ENCODE data around the gene EML5.

EML5 gene

DNA sequence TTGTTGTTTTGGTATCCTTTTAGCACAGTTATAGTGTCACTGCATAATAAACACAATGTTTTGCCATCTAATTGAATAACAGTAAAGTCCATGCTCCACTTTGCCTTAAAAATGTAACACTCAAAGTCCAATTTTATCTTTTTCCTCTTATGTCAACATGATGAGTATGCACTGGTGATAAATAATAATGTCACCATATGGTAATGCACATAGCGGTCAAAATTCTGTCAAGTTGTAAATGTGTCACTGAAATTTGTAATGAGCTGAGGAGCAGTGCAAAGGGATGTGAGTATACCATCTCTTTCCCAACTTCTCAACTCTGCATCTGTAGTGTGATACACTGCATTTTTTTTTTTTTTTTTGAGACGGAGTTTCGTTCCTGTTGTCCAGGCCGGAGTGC lies 65.7 kb downstream of the EML5 start:
- Histone ChIP-seq H3K4me3 (ENCODE audit: extremely low read depth, insufficient read depth, low read length, poor library complexity, severe bottlenecking) (no peak overlapping the region), H3K27ac (ENCODE audit: low read depth, low read length, severe bottlenecking) (no peak overlapping the region), H3K36me3 (ENCODE audit: control insufficient read depth, insufficient read depth, low read length) (no peaks in the 10 kb centered on the region), H3K9me3 (ENCODE audit: control insufficient read depth, low read length) (no peaks in the 10 kb centered on the region), H3K4me1 (ENCODE audit: control insufficient read depth, insufficient read depth, low read length, poor library complexity, severe bottlenecking) (no peaks in the 10 kb centered on the region)
- WGBS, 2 experiments (ENCODE audit: insufficient coverage in 2 of 2): no CpG with 5 or more reads among the region's 4 CpGs

DNA sequence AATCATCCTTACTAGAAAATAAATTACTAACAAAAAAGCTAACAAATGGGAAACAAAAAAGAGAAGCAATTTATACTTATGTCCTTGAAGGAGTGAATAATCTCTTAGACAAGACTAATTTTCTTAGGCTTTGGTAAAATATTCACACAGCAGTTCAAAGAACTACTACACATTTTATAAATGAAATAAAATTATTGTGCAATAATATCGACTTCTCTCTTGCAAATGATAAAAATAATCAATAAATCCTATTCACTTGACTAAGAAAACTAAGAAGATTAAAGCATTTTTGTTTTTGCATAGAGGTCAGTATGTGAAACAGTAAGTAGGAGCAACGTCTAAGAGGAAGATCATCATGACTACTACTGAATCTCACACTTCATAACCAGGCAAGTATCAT lies 82.0 kb downstream of the EML5 start:
- WGBS, 2 experiments (ENCODE audit: insufficient coverage in 2 of 2): no CpG with 5 or more reads among the region's 2 CpGs
- Histone ChIP-seq H3K9me3 (ENCODE audit: control insufficient read depth, low read length) (no peaks in the 10 kb centered on the region), H3K27ac (ENCODE audit: low read depth, low read length, severe bottlenecking) (no peak overlapping the region), H3K4me1 (ENCODE audit: control insufficient read depth, insufficient read depth, low read length, poor library complexity, severe bottlenecking) (no peaks in the 10 kb centered on the region), H3K4me3 (ENCODE audit: extremely low read depth, insufficient read depth, low read length, poor library complexity, severe bottlenecking) (no peak overlapping the region), H3K36me3 (ENCODE audit: control insufficient read depth, insufficient read depth, low read length) (no peaks in the 10 kb centered on the region)

GRCh38 chr14:88707088-88707487 lies 85.7 kb downstream of the EML5 start:
- no peak overlapping the region for H3K4me3 ChIP-seq (ENCODE audit: extremely low read depth, insufficient read depth, low read length, poor library complexity, severe bottlenecking)
- WGBS, 2 experiments (ENCODE audit: insufficient coverage in 2 of 2): no CpG with 5 or more reads among the region's 1 CpG

GRCh38 chr14:88706425-88706824 lies 86.3 kb downstream of the EML5 start:
- Histone ChIP-seq H3K9me3 (ENCODE audit: control insufficient read depth, low read length) (no peaks in the 10 kb centered on the region), H3K4me3 (ENCODE audit: extremely low read depth, insufficient read depth, low read length, poor library complexity, severe bottlenecking) (no peak overlapping the region), H3K27ac (ENCODE audit: low read depth, low read length, severe bottlenecking) (no peak overlapping the region), H3K4me1 (ENCODE audit: control insufficient read depth, insufficient read depth, low read length, poor library complexity, severe bottlenecking) (no peaks in the 10 kb centered on the region), H3K36me3 (ENCODE audit: control insufficient read depth, insufficient read depth, low read length) (no peaks in the 10 kb centered on the region)

More at GRCh38 chr14:88707088-88707487, 85.7 kb downstream of the EML5 start:
- no peaks in the 10 kb centered on the region for H3K9me3 ChIP-seq (ENCODE audit: control insufficient read depth, low read length)
- no peaks in the 10 kb centered on the region for H3K36me3 ChIP-seq (ENCODE audit: control insufficient read depth, insufficient read depth, low read length)
- no peaks in the 10 kb centered on the region for H3K4me1 ChIP-seq (ENCODE audit: control insufficient read depth, insufficient read depth, low read length, poor library complexity, severe bottlenecking)
- H3K27ac ChIP-seq (ENCODE audit: low read depth, low read length, severe bottlenecking): no peak overlapping the region

DNA sequence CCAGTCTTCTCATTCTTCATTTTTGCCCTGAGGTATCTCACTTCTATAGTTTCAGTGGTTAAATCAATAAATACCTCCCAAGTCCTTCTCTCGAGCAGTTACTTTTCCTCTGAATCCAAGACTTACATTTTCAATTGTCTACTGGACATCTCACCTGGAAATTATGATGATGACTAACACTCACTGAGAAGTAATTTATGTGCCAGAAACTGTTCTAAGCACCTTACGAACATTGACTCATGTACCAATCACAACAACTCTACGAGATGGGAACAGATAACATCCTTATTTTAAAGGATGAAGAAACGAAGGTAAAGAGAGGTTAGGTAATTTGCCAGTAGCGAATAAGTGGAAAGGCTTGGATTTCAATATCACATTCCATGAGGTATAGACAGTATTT lies 94.1 kb downstream of the EML5 start:
- H3K4me3 ChIP-seq (ENCODE audit: extremely low read depth, insufficient read depth, low read length, poor library complexity, severe bottlenecking): no peak overlapping the region
- H3K9me3 ChIP-seq (ENCODE audit: control insufficient read depth, low read length): no peaks in the 10 kb centered on the region
- no peaks in the 10 kb centered on the region for H3K36me3 ChIP-seq (ENCODE audit: control insufficient read depth, insufficient read depth, low read length)
- WGBS, 2 experiments (ENCODE audit: insufficient coverage in 2 of 2): 88 to 100% methylated on average over 1 of the region's 5 CpGs
- no peaks in the 10 kb centered on the region for H3K4me1 ChIP-seq (ENCODE audit: control insufficient read depth, insufficient read depth, low read length, poor library complexity, severe bottlenecking)
- H3K27ac ChIP-seq (ENCODE audit: low read depth, low read length, severe bottlenecking): no peak overlapping the region

GRCh38 chr14:88695870-88696269 lies 96.9 kb downstream of the EML5 start:
- Histone ChIP-seq H3K4me3 (ENCODE audit: extremely low read depth, insufficient read depth, low read length, poor library complexity, severe bottlenecking) (no peak overlapping the region), H3K9me3 (ENCODE audit: control insufficient read depth, low read length) (no peaks in the 10 kb centered on the region), H3K36me3 (ENCODE audit: control insufficient read depth, insufficient read depth, low read length) (no peaks in the 10 kb centered on the region), H3K27ac (ENCODE audit: low read depth, low read length, severe bottlenecking) (no peak overlapping the region), H3K4me1 (ENCODE audit: control insufficient read depth, insufficient read depth, low read length, poor library complexity, severe bottlenecking) (no peaks in the 10 kb centered on the region)
- 89% methylated on average over 1 of the region's 3 CpGs; no CpG with 5 or more reads in 1 of the 2 experiments for WGBS, 2 experiments (ENCODE audit: insufficient coverage in 2 of 2)

GRCh38 chr14:88688386-88688785 lies 104.4 kb downstream of the EML5 start:
- Histone ChIP-seq H3K4me1 (ENCODE audit: control insufficient read depth, insufficient read depth, low read length, poor library complexity, severe bottlenecking) (no peaks in the 10 kb centered on the region), H3K27ac (ENCODE audit: low read depth, low read length, severe bottlenecking) (no peak overlapping the region), H3K4me3 (ENCODE audit: extremely low read depth, insufficient read depth, low read length, poor library complexity, severe bottlenecking) (no peak overlapping the region), H3K9me3 (ENCODE audit: control insufficient read depth, low read length) (no peaks in the 10 kb centered on the region), H3K36me3 (ENCODE audit: control insufficient read depth, insufficient read depth, low read length) (no peaks in the 10 kb centered on the region)

DNA sequence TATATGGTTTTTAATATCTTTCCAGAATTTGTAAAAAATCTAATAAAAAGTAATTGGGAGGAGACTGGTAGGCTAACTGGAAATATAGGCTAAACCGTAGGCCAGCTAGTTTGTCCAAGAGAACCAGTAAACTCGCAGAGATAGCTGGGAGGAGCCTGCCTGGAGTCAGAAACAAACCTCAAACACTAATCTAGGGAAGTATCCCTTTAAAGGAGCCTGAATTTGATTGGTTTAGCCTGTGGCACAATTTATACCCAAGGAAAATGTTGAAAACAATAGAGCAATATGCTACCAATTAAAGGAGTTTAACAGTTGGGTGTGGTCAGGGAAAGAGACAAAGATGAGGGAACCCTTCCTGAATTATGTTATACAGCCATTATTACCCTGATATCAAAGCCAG lies 109.6 kb downstream of the EML5 start:
- Histone ChIP-seq H3K9me3 (ENCODE audit: control insufficient read depth, low read length) (no peaks in the 10 kb centered on the region), H3K36me3 (ENCODE audit: control insufficient read depth, insufficient read depth, low read length) (no peaks in the 10 kb centered on the region), H3K4me1 (ENCODE audit: control insufficient read depth, insufficient read depth, low read length, poor library complexity, severe bottlenecking) (peaks cover 5% of the 10 kb centered on the region), H3K4me3 (ENCODE audit: extremely low read depth, insufficient read depth, low read length, poor library complexity, severe bottlenecking) (no peak overlapping the region), H3K27ac (ENCODE audit: low read depth, low read length, severe bottlenecking) (no peak overlapping the region)
- WGBS, 2 experiments (ENCODE audit: insufficient coverage in 2 of 2): no CpG with 5 or more reads among the region's 2 CpGs

DNA sequence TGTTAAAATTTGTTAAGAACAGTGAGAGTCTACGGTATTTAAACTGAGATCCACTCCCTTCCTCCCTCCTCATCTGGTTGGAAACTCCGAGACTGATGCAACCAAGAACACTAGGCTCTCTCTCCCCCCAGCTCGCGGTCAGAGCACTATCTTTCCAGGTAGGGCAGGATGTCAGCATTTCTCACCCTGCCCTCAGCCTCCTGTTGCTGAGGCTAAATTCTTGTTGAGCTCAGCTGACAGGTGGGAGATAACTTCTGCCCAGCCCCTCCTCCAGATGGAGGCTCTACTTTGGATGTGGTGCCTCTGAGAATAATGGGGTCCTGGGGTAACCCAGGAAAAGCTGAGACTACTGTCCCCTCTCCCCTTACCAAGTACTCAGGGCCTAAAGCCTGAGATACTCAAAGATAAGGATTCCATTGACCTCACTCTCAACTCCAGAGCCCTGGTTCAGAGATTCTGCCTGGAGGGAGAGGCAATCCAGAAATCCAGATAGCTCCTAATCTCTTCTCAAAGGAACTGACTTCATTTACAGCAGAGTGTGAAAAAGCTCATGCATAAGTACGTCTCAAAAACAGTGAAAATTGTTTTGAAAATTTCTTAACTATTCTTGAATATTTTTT lies 110.1 kb downstream of the EML5 start:
- Histone ChIP-seq H3K4me3 (ENCODE audit: extremely low read depth, insufficient read depth, low read length, poor library complexity, severe bottlenecking) (no peak overlapping the region), H3K9me3 (ENCODE audit: control insufficient read depth, low read length) (no peaks in the 10 kb centered on the region), H3K27ac (ENCODE audit: low read depth, low read length, severe bottlenecking) (peak overlapping the region; percentile 68), H3K4me1 (ENCODE audit: control insufficient read depth, insufficient read depth, low read length, poor library complexity, severe bottlenecking) (peaks cover 5% of the 10 kb centered on the region), H3K36me3 (ENCODE audit: control insufficient read depth, insufficient read depth, low read length) (no peaks in the 10 kb centered on the region)
- WGBS, 2 experiments (ENCODE audit: insufficient coverage in 2 of 2): 32 to 86% methylated on average over 1 to 3 of the region's 5 CpGs

GRCh38 chr14:88681755-88682494 lies 110.8 kb downstream of the EML5 start:
- Histone ChIP-seq H3K9me3 (ENCODE audit: control insufficient read depth, low read length) (no peaks in the 10 kb centered on the region), H3K36me3 (ENCODE audit: control insufficient read depth, insufficient read depth, low read length) (no peaks in the 10 kb centered on the region), H3K4me3 (ENCODE audit: extremely low read depth, insufficient read depth, low read length, poor library complexity, severe bottlenecking) (no peak overlapping the region), H3K4me1 (ENCODE audit: control insufficient read depth, insufficient read depth, low read length, poor library complexity, severe bottlenecking) (peaks cover 5% of the 10 kb centered on the region), H3K27ac (ENCODE audit: low read depth, low read length, severe bottlenecking) (peak overlapping the region; percentile 68)
- no CpG with 5 or more reads among the region's 5 CpGs for WGBS, 2 experiments (ENCODE audit: insufficient coverage in 2 of 2)

DNA sequence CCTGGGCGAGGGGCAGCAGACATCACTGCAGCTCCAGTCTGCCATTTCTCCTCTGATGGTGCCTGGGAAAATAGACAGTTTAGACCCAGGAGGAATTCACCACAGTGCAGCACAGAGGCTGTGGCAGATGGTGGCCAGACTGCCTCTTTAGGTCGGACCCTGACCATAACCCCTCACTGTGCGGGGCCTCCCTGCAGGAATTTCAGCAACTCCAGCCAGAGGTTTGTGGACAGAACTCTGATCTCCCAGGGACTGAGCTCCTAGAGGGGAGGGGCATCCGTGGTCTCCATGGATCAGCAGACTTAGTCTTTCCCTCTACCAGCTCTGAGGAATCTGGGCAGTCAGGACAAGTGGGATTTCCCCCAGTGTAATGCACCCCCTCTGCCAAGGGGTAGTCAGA lies 123.4 kb downstream of the EML5 start:
- 77 to 90% methylated on average over 4 of the region's 4 CpGs for WGBS, 2 experiments (ENCODE audit: insufficient coverage in 2 of 2)
- H3K4me1 ChIP-seq (ENCODE audit: control insufficient read depth, insufficient read depth, low read length, poor library complexity, severe bottlenecking): no peaks in the 10 kb centered on the region
- no peaks in the 10 kb centered on the region for H3K36me3 ChIP-seq (ENCODE audit: control insufficient read depth, insufficient read depth, low read length)
- no peak overlapping the region for H3K27ac ChIP-seq (ENCODE audit: low read depth, low read length, severe bottlenecking)
- no peaks in the 10 kb centered on the region for H3K9me3 ChIP-seq (ENCODE audit: control insufficient read depth, low read length)
- no peak overlapping the region for H3K4me3 ChIP-seq (ENCODE audit: extremely low read depth, insufficient read depth, low read length, poor library complexity, severe bottlenecking)

Measured in mesodermal cell (in vitro differentiated cells).